Right lobe of liver (tissue), 4 donors: ENCODE measurements around the gene PTCH1.

Experiments
- POLR2A ChIP-seq: fragments of 450-650 bp; IDR thresholded peaks from one replicate; pipeline ENCODE4 v1.6.1; 2017; ENCODE audit warnings: antibody characterized with exemption, mild to moderate bottlenecking
- TF ChIP-seq, protein P1 (sequence below), 4 donors: fragments of 200-600 bp in 3 of 4; fragments of 450-650 bp in 1 of 4; IDR thresholded peaks; one replicate each; pipeline versions ENCODE4 v1.5.1 to v1.8.0; 2016 to 2022; ENCODE audit warnings: antibody characterized with exemption in 4 of 4, mild to moderate bottlenecking in 2 of 4
- donor health status: DM: no; HTN: no; CAD: no.
- donor health status: DM: no; HTN: no; CAD: no.
- donor health status: DM: no; HTN: yes; CAD: no.

DNA sequence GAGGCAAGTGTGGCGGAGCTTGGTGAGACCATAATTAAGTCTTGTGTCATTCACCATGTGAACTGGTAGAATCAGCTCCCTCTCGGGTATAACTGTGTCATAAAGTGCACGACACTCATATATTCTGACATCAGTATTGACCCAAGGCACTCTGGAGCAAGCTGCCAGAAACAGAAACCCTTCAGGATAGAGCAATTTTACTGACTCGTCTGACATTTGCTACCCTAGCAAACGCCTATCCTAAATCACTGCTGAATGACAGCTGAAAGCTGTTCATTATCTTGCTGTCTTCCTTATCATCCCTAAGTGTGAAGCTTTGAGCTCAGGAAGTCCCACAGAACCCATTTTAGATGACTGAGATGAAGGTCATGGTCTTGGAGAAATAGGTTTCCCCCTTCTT is 27.8 kb downstream of the PTCH1 start:
- TF ChIP-seq, protein P1, sequence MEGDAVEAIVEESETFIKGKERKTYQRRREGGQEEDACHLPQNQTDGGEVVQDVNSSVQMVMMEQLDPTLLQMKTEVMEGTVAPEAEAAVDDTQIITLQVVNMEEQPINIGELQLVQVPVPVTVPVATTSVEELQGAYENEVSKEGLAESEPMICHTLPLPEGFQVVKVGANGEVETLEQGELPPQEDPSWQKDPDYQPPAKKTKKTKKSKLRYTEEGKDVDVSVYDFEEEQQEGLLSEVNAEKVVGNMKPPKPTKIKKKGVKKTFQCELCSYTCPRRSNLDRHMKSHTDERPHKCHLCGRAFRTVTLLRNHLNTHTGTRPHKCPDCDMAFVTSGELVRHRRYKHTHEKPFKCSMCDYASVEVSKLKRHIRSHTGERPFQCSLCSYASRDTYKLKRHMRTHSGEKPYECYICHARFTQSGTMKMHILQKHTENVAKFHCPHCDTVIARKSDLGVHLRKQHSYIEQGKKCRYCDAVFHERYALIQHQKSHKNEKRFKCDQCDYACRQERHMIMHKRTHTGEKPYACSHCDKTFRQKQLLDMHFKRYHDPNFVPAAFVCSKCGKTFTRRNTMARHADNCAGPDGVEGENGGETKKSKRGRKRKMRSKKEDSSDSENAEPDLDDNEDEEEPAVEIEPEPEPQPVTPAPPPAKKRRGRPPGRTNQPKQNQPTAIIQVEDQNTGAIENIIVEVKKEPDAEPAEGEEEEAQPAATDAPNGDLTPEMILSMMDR (IDR thresholded peaks at IDR 0.05), result no peak
- TF ChIP-seq POLR2A, result no peak
